Hepatic stellate cell (primary cell): ENCODE measurements around the gene ZBTB44.
"Not testable (repeated sequence)": the region's sequence is repeated elsewhere in the genome, so short reads cannot be mapped to it uniquely, and the experiment has no call there.

Source experiments
- DNase-seq: peaks from one replicate; pipeline ENCODE4 v3.0.0; 2011; ENCODE audit warnings: low spot score

The ZBTB44 gene

DNA sequence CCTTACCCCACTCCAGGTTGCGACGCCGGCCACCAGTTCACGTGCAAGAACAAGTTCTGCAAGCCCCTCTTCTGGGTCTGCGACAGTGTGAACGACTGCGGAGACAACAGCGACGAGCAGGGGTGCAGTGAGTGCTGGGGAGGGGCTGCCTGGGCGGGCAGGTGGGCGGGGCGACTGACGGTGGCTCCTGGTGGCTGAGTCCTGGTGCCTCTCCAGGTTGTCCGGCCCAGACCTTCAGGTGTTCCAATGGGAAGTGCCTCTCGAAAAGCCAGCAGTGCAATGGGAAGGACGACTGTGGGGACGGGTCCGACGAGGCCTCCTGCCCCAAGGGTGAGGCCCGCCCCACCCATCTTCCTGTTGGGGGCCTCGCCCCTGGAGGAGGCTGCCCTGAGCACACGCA lies 116.4 kb downstream of the ZBTB44 start:
- no peak for DNase-seq

DNA sequence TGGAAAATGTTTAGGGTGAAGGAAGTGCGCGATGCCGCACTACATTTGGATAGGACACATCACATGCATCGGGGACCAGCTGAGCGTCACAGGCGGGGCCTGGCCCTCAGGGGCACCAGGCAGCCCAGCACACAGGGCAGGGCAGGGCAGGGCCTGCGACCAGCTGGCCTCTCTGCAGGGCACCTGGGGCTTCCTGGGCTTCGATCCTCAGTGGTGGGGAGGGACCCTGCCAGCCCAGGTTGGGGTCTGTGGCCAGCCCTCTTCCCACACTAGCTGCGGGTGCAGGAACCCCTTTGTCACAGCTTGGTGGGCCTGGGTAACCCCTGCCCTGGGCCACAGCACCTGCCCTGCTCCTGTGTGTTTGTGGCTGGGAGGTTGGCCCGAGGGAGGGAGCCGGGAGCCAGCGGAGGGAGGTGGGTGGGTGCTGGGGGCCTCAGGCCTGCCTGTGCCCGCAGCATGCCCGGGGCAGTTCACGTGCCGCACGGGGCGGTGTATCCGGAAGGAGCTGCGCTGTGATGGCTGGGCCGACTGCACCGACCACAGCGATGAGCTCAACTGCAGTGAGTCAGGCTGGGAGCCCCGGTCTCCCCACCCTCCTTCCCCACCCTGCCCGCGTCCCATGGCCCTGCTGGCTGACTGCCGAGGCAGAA lies 117.2 kb downstream of the ZBTB44 start:
- no peak for DNase-seq

DNA sequence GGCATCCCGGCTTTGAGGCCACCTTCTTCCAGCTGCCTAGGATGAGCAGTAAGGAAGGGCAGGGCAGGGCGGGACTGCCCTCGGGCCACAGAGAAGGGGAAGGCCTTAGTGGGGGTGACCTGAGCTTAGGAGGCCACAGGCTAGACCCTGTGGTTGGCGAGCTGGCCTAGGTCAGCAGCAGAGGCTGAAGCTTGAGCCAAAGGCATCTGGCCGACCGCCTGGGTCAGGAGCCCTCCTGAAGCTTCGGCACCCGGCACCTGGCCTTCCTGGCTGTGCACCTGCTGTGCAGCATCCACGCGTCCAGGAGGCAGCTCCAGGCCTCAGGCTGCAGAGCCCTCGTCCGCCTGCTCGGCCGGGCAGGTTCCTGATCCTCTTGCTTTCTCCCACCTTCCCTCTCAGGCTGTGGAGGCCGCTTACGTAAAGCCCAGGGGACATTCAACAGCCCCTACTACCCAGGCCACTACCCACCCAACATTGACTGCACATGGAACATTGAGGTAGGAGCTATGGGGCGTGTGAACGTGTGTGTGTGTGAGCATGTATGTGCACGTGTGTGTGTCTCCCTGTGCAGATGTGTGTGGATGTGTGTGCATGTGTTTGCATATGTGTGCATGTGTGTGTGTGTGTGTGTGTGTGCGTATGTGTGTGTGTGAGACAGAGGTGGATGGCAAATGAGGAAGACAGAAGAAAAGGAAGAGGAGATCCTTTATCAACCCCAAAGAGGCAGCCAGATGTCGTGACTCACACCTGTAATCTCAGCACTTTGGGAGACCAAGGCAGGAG lies 120.3 kb downstream of the ZBTB44 start:
- no peak for DNase-seq

DNA sequence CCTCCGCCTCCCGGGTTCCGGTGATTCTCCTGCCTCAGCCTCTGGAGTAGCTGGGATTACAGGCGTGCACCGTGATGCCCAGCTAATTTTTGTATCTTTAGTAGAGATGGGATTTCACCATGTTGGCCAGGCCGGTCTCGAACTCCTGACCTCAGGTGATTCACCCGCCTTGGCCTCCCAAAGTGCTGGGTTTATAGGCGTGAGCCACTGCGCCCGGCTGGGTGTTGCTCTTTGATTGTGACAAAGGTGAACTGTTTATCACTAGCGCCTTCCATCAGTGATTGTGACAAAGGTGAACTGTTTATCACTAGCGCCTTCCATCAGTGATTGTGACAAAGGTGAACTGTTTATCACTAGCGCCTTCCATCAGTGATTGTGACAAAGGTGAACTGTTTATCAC lies 121.2 kb downstream of the ZBTB44 start:
- DNase-seq: not testable (repeated sequence)

DNA sequence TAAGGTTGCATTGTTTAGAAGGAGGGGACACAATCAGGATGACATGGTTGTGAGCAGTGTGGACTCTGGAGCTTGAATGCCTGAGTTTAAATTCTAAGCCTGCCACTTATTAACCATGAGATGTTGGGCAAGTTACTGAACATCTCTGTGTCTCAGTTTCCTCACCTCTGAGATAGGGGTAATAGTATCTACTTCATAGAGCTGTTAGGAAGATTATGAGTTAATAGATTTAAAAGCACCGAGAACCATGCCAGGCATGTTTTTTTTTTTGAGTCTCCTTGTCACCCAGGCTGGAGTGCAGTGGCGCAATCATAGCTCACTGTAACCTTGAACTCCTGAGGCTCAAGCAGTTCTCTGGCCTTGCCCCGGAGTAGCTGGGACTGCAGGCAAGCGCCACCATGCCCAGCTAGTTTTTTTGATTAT lies 121.9 kb downstream of the ZBTB44 start:
- no peak for DNase-seq

DNA sequence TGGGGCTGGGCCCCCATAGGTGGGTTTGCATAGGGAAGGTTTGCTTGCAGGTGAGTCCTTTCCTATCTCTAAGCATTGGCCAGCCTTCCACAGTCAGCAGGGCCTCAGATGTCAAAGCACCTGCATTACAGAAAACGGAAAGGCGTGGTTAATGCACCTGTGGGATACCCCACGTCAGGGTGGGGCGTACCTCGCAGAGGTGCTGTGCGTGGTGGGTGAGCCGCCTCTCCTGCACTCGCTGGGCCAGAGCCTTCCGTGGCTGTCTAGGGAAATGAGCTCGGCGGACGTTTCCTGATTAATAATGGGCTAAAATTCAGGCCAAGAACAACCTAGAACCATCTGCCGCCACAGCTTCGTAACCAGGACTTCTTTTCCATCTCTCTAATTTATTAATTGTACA lies 122.8 kb downstream of the ZBTB44 start:
- no peak for DNase-seq

DNA sequence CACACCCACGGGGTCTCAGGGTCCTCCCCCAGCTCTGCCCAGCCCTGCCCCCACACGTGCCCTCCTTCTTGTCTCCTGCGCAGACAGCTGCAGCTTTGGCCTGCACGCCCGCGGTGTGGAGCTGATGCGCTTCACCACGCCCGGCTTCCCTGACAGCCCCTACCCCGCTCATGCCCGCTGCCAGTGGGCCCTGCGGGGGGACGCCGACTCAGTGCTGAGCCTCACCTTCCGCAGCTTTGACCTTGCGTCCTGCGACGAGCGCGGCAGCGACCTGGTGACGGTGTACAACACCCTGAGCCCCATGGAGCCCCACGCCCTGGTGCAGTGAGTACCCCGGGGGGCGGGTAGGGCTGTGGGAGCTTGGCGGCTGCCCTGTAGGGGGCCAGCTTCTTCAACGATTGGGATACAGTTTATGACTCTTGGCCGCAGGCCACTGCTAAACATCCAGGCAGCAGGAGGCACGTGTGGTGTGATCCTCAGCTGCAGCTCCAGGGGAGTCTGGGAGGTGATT lies 124.3 kb downstream of the ZBTB44 start:
- no peak for DNase-seq

DNA sequence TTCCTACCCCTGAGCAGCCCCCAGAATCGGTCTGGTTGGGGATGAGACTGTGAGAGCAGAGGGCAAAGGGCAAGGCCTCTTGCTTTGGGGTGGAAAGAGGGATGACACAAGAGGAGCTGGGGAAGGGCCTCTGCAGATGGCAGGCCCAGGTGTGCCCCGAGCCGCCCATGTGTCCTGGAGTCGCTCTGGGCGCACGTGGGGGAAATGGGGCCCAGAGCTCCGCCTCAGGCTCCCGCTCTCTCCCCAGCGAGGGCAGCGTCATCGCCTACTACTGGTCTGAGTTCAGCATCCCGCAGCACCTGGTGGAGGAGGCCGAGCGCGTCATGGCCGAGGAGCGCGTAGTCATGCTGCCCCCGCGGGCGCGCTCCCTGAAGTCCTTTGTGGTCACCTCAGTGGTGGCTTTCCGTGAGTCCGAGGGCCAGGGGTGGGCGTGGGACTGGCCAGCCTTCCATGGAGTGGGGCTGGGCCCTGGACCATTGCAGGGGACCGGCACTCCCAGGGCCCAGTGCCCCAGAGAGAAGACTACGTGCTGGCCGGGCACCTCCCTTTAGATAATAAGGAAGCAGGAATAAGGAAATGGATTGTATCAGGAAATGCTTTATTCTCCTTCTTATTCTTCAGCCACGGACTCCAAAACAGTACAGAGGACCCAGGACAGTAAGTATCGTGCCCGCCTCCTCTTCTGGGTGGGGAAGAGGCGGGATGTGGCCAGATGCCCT lies 125.1 kb downstream of the ZBTB44 start:
- no peak for DNase-seq

DNA sequence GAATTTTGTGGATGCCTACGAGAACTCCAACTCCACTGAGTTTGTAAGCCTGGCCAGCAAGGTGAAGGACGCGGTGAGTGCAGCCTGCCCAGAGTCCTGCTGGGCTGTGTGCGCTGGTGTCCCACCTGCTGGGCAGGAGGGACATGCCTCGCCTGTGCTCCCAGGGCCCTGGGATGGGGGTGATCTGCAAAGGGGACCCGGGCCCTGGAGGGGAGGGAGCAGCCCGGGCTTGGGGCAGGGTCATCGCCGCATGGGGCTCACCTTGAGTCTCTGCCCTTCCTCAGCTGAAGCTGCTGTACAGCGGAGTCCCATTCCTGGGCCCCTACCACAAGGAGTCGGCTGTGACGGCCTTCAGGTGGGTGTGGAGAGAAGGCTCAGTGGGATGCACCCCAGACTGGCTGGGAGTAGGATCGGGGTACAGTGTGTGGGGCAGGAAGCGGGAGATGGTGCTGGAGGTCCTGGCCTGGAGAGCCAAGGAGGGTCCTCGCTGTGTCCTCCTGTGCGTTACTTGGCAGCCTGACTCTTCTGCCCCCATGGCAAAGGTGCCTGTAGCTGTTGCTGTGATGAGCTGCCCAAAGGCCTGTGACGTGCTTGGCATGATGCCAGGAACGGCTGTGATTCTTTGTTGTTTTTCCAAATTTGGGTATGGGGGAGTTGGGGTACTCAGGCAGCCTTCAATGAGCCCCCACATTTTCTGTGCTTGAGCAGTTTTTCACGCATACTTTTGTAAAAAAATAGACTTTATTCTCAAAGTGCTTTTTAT lies 126.0 kb downstream of the ZBTB44 start:
- no peak for DNase-seq

DNA sequence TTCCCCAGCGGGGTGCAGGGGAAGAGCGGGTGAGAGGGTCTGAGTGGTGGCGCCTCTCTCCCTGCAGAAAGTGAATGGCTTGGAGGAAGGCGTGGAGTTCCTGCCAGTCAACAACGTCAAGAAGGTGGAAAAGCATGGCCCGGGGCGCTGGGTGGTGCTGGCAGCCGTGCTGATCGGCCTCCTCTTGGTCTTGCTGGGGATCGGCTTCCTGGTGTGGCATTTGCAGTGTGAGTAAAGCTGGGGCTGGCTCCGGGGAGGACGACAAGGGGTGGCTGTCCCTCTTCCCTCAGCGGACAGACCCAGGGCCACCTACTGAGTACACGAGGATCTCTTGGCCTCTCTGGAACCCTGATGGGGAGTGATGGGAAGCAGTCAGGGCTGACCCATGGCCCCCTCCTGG lies 126.7 kb downstream of the ZBTB44 start:
- DNase-seq: no peak

DNA sequence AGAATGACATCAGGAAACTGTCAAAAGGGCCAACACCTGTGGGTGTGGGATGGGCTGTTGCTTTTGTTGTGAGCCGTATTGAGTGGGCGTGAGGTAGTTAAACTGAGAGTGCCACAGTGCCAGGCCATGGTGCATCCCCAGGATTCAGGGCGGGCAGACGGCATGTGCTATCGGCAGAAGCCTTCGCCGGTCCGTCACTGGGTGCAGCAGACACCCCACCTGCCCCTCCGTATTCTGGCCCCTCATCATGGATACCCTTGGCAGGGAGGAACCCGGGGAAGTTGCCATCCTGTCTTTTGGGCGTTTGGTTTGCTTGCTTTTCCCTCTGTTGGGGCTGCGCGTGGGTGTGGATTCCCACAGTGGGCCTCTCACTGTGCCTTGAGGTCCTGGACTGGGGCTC lies 127.6 kb downstream of the ZBTB44 start:
- DNase-seq: no peak

DNA sequence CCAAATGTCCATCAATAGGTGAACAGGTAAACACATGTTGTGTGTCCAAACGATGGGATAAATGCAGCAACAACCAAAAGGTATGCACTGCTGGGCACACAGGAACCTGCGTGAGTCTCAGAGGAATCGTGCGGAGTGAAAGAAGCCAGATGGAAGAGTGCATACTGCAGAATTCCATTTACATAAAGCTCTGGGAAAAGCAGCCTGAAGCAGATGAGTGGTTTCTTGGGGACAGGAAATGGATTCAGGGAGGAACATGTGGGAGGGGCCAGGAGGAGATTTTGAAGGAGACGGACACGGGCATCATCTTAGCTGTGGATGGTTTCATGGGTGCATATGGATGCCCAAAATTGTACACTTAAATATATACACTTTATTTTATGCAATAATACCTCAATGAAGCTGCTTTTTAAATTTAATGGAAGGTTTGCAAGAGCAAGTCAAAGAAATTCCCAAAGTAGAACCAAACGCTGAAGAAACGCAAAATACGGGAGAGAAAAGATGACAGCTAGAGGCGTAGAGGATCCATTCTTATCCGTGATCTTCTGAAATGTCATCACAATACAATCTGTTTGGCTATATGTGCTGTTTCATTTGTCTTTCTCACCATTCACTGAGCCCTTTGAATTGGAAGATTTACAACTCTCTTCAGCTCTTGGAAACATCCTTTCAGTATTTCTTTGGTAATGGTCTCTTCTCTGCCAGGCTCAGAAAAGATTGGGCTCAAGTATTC lies 130.7 kb downstream of the ZBTB44 start:
- no peak for DNase-seq

DNA sequence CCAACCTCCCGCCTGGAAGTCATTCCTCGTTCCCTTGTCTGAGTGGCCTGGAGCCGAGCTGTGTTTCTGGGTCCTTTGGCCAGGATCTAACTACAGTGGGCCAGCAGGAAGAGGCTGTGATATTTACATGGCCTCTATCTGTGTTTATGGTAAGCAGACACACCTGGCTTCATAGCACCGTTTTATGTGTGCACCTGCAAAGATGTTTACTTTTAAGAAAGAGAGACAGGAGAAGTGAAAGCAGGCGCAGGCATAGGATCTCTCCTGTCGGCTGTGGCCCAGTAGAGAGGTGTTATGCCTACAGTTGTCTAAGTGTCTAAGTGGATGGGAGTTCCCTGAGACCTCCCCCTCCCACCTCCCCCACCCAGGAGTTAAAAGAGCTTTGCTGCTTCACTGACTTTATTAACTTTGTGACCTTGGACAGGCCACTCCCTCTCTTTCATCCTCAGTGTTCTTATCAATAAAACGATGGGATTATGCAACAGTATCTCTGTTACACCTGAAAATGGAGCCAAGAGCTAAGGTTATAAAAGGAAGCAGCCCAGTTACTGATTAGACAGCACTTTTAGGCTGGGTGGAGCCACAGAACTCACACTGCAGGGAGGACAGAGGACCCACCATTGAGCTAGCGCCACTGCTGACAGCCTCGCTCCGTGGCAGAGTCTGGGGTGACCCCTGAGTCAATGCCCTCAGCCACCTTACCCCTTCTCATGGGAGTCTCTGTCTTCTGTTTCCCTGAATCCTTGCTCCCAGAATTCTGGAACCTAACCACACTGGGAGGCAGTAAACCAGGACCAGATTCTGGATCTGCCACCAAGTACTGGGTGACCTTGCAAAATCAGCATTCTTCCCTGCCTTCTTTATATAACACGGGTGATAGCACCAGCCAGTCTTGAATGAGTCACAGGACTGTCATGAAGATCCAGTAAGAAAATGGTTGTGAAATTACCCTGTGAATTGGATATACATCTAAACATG lies 133.1 kb downstream of the ZBTB44 start:
- DNase-seq: peak; percentile 84

DNA sequence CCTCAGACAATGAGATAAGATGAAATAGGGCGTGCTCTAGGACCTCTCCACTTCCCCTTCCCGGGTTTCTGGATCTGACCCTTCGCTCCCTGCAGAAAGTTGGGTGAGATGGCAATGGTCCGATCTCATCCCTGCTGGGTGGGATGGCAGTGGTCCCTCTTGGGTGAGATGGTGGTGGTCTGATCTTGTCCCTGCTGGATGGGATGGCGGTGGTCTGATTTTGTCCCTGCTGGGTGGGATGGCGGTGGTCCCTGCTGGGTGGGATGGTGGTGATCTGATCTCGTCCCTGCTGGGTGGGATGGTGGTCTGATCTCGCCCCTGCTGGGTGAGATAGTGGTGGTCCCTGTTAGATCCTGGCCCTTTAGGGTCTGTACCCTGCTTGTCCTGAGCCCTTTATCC lies 133.8 kb downstream of the ZBTB44 start:
- DNase-seq: no peak

DNA sequence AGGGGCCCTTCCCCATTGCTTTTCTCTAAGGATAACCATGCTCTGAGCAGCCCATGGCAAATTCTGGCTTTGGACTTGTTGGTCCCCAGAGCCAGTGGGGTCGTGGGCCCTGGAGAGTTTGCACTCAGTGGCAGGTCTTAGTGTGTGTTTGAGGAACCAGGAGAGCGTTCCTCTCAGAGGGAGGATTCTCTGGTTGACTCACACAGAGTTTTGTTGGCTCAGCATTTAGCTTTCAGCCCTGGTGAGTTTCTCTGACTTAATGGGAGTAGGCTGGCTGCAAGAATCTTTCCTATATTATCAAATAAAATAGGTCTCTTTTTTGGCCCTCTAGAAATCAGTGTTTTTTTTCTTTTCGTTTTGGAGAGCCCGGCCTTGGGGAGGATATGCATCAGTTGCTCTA lies 134.2 kb downstream of the ZBTB44 start:
- no peak for DNase-seq

DNA sequence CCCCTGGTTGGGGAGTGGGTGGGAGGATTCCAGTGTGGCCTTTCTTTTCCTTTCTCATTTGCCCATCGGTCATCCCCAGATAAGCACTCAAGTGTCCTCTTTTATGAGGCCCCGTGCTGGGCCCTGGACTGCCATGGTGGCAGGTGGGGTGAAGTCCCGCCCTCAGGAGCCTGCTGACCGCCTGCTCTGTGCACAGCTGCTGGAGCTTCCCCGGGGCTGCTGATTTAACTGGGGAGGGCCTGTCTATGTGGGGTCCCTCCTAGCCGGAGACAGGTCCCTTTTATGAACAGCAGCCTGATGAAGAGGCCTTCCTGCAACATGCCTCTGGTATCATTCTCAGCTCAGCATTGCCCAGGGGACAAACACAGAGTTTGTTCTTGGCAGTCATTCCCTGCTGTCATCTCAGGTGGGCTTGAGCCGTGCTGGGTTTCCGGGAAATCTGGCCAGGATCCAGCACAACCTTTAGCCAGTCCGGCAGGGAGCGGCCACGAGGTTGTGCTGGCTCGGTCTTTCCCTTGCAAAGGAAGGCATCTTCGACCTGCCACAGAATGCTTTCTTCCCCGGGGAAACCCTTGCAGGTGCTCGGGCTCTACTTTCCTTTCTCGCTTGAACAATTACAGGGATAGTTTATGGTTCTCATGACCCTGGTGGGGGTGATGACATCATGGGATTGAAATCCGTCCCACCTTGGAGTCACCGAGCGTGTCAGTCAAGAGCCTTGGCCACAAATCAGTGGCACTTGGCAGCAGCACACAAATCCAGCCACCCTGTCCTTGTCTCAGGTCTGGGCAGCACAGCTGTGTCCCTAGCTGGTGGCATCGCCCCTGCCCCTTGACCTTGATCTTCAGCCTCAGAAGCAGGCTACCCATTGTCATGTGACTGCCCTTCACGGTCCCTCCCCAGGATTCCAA lies 135.1 kb downstream of the ZBTB44 start:
- DNase-seq: no peak

DNA sequence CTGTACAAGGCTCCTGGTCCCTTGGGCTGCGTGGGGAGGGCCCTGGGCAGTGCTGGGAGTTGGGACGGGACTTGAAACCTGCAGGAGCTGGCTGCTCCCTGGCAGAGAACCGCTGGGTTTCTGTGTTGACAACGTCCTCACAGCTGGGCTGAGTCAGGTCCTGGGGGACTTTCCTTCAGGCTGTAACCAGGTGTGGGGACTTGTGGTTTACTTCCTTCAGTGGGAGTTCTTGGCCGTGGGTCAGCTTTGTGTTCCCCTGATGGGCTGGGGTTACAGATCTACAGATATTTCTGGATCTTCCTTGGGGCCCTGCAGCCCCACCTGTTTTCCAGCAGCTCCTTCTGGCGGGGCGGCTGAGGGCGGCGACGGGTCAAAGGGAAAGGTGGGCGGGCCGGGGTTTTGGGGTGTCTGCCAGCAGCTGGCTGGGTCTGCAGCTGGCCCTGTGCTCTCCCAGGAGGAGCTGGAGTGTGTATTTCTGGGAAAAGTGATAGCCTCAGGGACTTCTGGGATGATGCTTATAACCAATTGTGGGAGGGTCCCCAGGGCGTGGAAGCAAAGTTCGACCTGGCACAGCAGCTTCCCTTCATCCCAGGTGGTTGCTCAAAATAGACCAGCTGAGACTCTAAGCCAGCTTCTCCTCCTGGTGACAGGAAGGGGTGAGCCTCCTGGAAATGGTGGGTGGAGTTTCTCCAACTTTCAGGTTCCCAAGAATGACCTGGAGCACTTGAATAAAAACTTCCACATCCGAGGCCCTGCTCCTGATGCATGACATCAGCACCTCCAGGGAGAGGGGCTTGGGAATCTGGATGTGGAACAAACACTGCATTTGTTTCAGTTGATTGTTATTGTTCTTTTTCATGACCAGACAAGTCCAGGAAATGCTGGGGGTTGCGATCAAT lies 136.0 kb downstream of the ZBTB44 start:
- no peak for DNase-seq

DNA sequence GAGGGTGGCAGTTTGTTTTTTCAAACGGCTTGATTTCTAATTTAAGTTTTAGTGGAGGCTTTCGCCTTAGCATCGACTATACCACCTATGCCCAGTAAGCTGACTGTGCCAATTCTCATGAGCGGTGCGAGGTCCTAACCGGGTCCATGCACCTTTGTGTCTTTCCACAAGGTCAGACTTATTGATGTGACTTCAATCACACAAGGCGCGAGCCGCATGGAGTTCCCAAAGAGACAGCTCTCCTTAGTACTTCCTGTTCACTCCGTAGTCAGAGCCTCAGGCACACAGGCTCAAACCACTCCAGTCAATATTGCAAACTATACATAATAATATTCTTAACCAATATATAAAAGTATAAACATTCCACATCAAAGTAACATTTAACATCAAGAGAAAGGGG lies 136.9 kb downstream of the ZBTB44 start:
- no peak for DNase-seq
